GM21717 (cell line): ENCODE data around the gene SYNJ2.
A peak's percentile ranks its signal among the peaks of the same experiment; 100 is the strongest.

Experiments
- ATAC-seq: cut with Tn5 transposase; IDR thresholded peaks from one replicate; pipeline ENCODE4 v1.9.1; 2021; ENCODE audit warnings: mild to moderate bottlenecking, moderate library complexity; ENCODE audit not compliant: unreplicated experiment

SYNJ2 gene

GRCh38 chr6:158039178-158039557 is 57.5 kb downstream of the SYNJ2 start:
- ATAC-seq: no peak

- no peak for ATAC-seq
These were observed 57.9 kb downstream of the SYNJ2 start for GRCh38 chr6:158039571-158040050.

GRCh38 chr6:158040051-158040803 is 58.6 kb downstream of the SYNJ2 start:
- peak; percentile 45 for ATAC-seq

- no peak for ATAC-seq
These were observed 59.2 kb downstream of the SYNJ2 start for GRCh38 chr6:158040804-158041347.

- no peak for ATAC-seq
These were observed 59.7 kb downstream of the SYNJ2 start for GRCh38 chr6:158041370-158041769.

- ATAC-seq: no peak
These were observed 60.1 kb downstream of the SYNJ2 start for GRCh38 chr6:158041788-158042187.

GRCh38 chr6:158042245-158042798 is 60.7 kb downstream of the SYNJ2 start:
- ATAC-seq: no peak

GRCh38 chr6:158043008-158043407 is 61.3 kb downstream of the SYNJ2 start:
- no peak for ATAC-seq

GRCh38 chr6:158043586-158044524 is 62.2 kb downstream of the SYNJ2 start:
- ATAC-seq: no peak

- ATAC-seq: no peak
These were observed 62.8 kb downstream of the SYNJ2 start for GRCh38 chr6:158044525-158044888.

GRCh38 chr6:158046201-158047126 is 64.8 kb downstream of the SYNJ2 start:
- no peak for ATAC-seq

- no peak for ATAC-seq
These were observed 65.5 kb downstream of the SYNJ2 start for GRCh38 chr6:158047127-158047518.

- ATAC-seq: no peak
These were observed 66.1 kb downstream of the SYNJ2 start for GRCh38 chr6:158047563-158048323.

- no peak for ATAC-seq
These were observed 66.9 kb downstream of the SYNJ2 start for GRCh38 chr6:158048589-158048988.

- ATAC-seq: no peak
These were observed 67.7 kb downstream of the SYNJ2 start for GRCh38 chr6:158049055-158050028.

- ATAC-seq: no peak
These were observed 68.6 kb downstream of the SYNJ2 start for GRCh38 chr6:158050107-158050735.

- no peak for ATAC-seq
These were observed 69.3 kb downstream of the SYNJ2 start for GRCh38 chr6:158050955-158051354.

GRCh38 chr6:158051968-158052367 is 70.3 kb downstream of the SYNJ2 start:
- no peak for ATAC-seq
